Neural progenitor cell (in vitro differentiated cells): ENCODE measurements around the gene SMARCD3. TPM values are rescaled to one million over a fixed set of nuclear protein-coding genes. Genes with fewer than 3 reads are reported as not detected.

ENCODE experiments used
- DNase-seq: peaks from one replicate; pipeline ENCODE4 v3.0.0-alpha.2; 2016; ENCODE audit warnings: low spot score
- H2AFZ ChIP-seq: fragments of 200-600 bp; sonication (generic); replicated peaks from 2 replicates; pipeline ENCODE4 v1.6.1; 2016; ENCODE audit warnings: antibody characterized with exemption
- H3F3A ChIP-seq: fragments of 200-600 bp; sonication (generic); 2 replicates; pipeline ENCODE4 v1.6.1; 2016; ENCODE audit warnings: antibody characterized with exemption, low read depth
- H3K27ac ChIP-seq: fragments of 200-600 bp; sonication (generic); 2 replicates; pipeline ENCODE4 v1.5.1; 2016; ENCODE audit warnings: mild to moderate bottlenecking
- H3K27me3 ChIP-seq: fragments of 200-600 bp; sonication (generic); 2 replicates; pipeline ENCODE4 v1.6.1; 2016; ENCODE audit warnings: mild to moderate bottlenecking, moderate library complexity
- H3K36me3 ChIP-seq: fragments of 200-600 bp; sonication (generic); 2 replicates; pipeline ENCODE4 v1.5.1; 2016
- H3K4me1 ChIP-seq: fragments of 200-600 bp; sonication (generic); 2 replicates; pipeline ENCODE4 v1.6.1; 2016; ENCODE audit warnings: mixed run types
- H3K4me2 ChIP-seq: fragments of 200-600 bp; sonication (generic); 2 replicates; pipeline ENCODE4 v1.6.1; 2016
- H3K4me3 ChIP-seq: fragments of 200-600 bp; sonication (generic); 2 replicates; pipeline ENCODE4 v1.5.1; 2016
- H3K79me2 ChIP-seq: fragments of 200-600 bp; sonication (generic); 2 replicates; pipeline ENCODE4 v1.6.1; 2016; ENCODE audit warnings: low read depth
- H3K9ac ChIP-seq: fragments of 200-600 bp; sonication (generic); 2 replicates; pipeline ENCODE4 v1.6.1; 2016
- H3K9me3 ChIP-seq: fragments of 200-600 bp; sonication (generic); 2 replicates; pipeline ENCODE4 v1.5.1; 2016; ENCODE audit warnings: low read depth
- H4K20me1 ChIP-seq: fragments of 200-600 bp; sonication (generic); 2 replicates; pipeline ENCODE4 v1.6.1; 2016; ENCODE audit warnings: low read depth
- H3K27ac Mint-ChIP-seq: 3 replicates; pipeline ENCODE4 v1.8.0; 2021; ENCODE audit warnings: mixed read lengths
- H3K27me3 Mint-ChIP-seq: 2 replicates; pipeline ENCODE4 v1.8.0; 2022; ENCODE audit warnings: low read depth, mild to moderate bottlenecking, inconsistent platforms, moderate library complexity, mixed read lengths; ENCODE audit not compliant: insufficient read depth
- H3K36me3 Mint-ChIP-seq: 3 replicates; pipeline ENCODE4 v1.8.0; 2021; ENCODE audit warnings: mixed read lengths
- H3K4me1 Mint-ChIP-seq: 3 replicates; pipeline ENCODE4 v1.8.0; 2021; ENCODE audit warnings: mixed read lengths
- H3K4me3 Mint-ChIP-seq: 3 replicates; pipeline ENCODE4 v1.8.0; 2021; ENCODE audit warnings: mild to moderate bottlenecking, moderate library complexity, mixed read lengths
- H3K9me3 Mint-ChIP-seq: 3 replicates; pipeline ENCODE4 v1.8.0; 2020; ENCODE audit warnings: mixed read lengths
- EZH2 ChIP-seq: fragments of 200-600 bp; sonication (generic); IDR thresholded peaks from 2 replicates; pipeline ENCODE4 v1.6.1; 2017; ENCODE audit warnings: antibody characterized with exemption, mild to moderate bottlenecking, moderate library complexity
- EZH2phosphoT487 ChIP-seq: fragments of 200-600 bp; sonication (generic); IDR thresholded peaks from 2 replicates; pipeline ENCODE4 v1.6.1; 2017; ENCODE audit warnings: antibody characterized with exemption
- total RNA-seq: library from RNA; depleted of rRNA; stranded (reverse); fragments of >200 nt; gene quantifications from 2 replicates; pipeline ENCODE4 v1.2.3, GENCODE V29; 2015; ENCODE audit warnings: low replicate concordance
- TF ChIP-seq, protein P1 (sequence below): fragments of 200-600 bp; sonication (generic); IDR thresholded peaks from 2 replicates; pipeline ENCODE4 v1.5.1; 2017; ENCODE audit warnings: antibody characterized with exemption, mild to moderate bottlenecking

SMARCD3 gene
- total RNA-seq, 1 donor from 2014 or later: 11.0 TPM

- peaks cover 15% of the 10 kb centered on the region for H3K27me3 Mint-ChIP-seq
- Histone ChIP-seq H3K27me3 (peaks cover 56% of the 10 kb centered on the region), H3K4me3 (peak overlapping the region; percentile 56), H3F3A (peaks cover 40% of the 10 kb centered on the region), H3K9me3 (no peaks in the 10 kb centered on the region), H3K4me2 (peak overlapping the region; percentile 97), H3K9ac (no peak overlapping the region), H3K36me3 (no peaks in the 10 kb centered on the region), H3K79me2 (no peaks in the 10 kb centered on the region), H2AFZ (peak overlapping the region; percentile 18), H3K4me1 (peaks cover 53% of the 10 kb centered on the region), H3K27ac (no peak overlapping the region), H4K20me1 (peaks cover 40% of the 10 kb centered on the region)
- no peak overlapping the region for H3K27ac Mint-ChIP-seq
- DNase-seq: peak; percentile 49
- H3K9me3 Mint-ChIP-seq: no peaks in the 10 kb centered on the region
- H3K36me3 Mint-ChIP-seq: peaks cover 16% of the 10 kb centered on the region
- TF ChIP-seq EZH2 (no peak), EZH2phosphoT487 (no peak)
- TF ChIP-seq, protein P1, sequence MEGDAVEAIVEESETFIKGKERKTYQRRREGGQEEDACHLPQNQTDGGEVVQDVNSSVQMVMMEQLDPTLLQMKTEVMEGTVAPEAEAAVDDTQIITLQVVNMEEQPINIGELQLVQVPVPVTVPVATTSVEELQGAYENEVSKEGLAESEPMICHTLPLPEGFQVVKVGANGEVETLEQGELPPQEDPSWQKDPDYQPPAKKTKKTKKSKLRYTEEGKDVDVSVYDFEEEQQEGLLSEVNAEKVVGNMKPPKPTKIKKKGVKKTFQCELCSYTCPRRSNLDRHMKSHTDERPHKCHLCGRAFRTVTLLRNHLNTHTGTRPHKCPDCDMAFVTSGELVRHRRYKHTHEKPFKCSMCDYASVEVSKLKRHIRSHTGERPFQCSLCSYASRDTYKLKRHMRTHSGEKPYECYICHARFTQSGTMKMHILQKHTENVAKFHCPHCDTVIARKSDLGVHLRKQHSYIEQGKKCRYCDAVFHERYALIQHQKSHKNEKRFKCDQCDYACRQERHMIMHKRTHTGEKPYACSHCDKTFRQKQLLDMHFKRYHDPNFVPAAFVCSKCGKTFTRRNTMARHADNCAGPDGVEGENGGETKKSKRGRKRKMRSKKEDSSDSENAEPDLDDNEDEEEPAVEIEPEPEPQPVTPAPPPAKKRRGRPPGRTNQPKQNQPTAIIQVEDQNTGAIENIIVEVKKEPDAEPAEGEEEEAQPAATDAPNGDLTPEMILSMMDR: no peak
- peaks cover 54% of the 10 kb centered on the region for H3K4me1 Mint-ChIP-seq
- peak overlapping the region; percentile 76 for H3K4me3 Mint-ChIP-seq
Measured at GRCh38 chr7:151244841-151245346, 3.6 kb downstream of the SMARCD3 start.

DNA sequence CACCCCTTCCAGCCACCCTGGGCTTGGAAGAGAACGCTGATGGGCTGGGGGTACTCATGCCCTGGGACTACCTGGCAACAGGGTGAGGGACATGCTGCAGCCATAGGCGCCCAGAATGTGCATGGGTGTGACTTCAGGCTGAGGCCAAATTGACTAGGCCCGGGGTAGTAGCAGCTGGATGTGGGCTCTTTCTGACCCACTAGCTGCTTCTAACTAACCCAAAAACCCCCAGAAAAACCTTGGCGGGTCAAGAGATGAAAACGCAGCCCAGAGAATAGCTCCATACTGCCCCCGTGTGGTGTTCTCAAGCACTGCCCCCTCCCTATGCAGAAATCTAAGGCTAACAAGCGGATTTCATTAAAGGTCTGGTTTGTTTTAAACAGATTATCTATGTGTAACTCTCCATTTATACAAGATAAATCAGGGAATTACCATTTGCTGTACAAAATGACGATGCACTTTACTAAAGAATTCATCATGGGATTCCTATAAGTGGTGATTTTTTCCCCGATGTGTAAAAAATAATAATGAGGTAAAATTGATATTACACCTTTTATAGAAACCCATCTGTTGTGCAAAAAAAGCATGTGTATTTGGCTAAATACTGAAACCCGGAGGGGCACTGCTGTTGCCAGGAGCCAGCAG lies 4.2 kb downstream of the SMARCD3 start:
- H3K27me3 ChIP-seq: peaks cover 50% of the 10 kb centered on the region
- H3K36me3 ChIP-seq: no peaks in the 10 kb centered on the region
- H3K27me3 Mint-ChIP-seq: peaks cover 15% of the 10 kb centered on the region
- no peaks in the 10 kb centered on the region for H3K9me3 Mint-ChIP-seq
- peak; percentile 76 for DNase-seq
- H3K4me3 ChIP-seq: peak overlapping the region; percentile 56
- H3K4me2 ChIP-seq: peak overlapping the region; percentile 97
- peak overlapping the region; percentile 76 for H3K4me3 Mint-ChIP-seq
- H3K4me1 Mint-ChIP-seq: peaks cover 49% of the 10 kb centered on the region
- H3K36me3 Mint-ChIP-seq: peaks cover 16% of the 10 kb centered on the region
- H3K9ac ChIP-seq: no peak overlapping the region
- no peaks in the 10 kb centered on the region for H3K9me3 ChIP-seq
- no peak overlapping the region for H3K27ac ChIP-seq
- H3K27ac Mint-ChIP-seq: no peak overlapping the region
- no peaks in the 10 kb centered on the region for H3K79me2 ChIP-seq
- H3F3A ChIP-seq: peaks cover 36% of the 10 kb centered on the region
- no peak for TF ChIP-seq EZH2
- TF ChIP-seq, protein P1: peak; percentile 91
- TF ChIP-seq EZH2phosphoT487: no peak
- no peak overlapping the region for H2AFZ ChIP-seq
- peaks cover 40% of the 10 kb centered on the region for H4K20me1 ChIP-seq
- H3K4me1 ChIP-seq: peaks cover 47% of the 10 kb centered on the region

- Histone ChIP-seq H3K9me3 (no peaks in the 10 kb centered on the region), H3K27me3 (peaks cover 43% of the 10 kb centered on the region), H3K27ac (no peak overlapping the region), H3K9ac (no peak overlapping the region), H3K4me1 (peaks cover 42% of the 10 kb centered on the region), H3F3A (peaks cover 30% of the 10 kb centered on the region), H3K36me3 (no peaks in the 10 kb centered on the region), H3K79me2 (no peaks in the 10 kb centered on the region), H4K20me1 (peaks cover 40% of the 10 kb centered on the region), H3K4me3 (peak overlapping the region; percentile 12), H3K4me2 (peak overlapping the region; percentile 67), H2AFZ (no peak overlapping the region)
- peak overlapping the region; percentile 78 for H3K27ac Mint-ChIP-seq
- TF ChIP-seq EZH2: no peak
- H3K4me1 Mint-ChIP-seq: peaks cover 47% of the 10 kb centered on the region
- peaks cover 16% of the 10 kb centered on the region for H3K36me3 Mint-ChIP-seq
- no peaks in the 10 kb centered on the region for H3K9me3 Mint-ChIP-seq
- peak; percentile 67 for DNase-seq
- peaks cover 15% of the 10 kb centered on the region for H3K27me3 Mint-ChIP-seq
- peak overlapping the region; percentile 75 for H3K4me3 Mint-ChIP-seq
Measured at GRCh38 chr7:151243408-151244195, 4.9 kb downstream of the SMARCD3 start.
